A549 (cell line): ENCODE results near the gene CTRB2.

Experiments used
- CEBPB ChIP-seq, 2 experiments: fragments of >200 bp in 1 of 2; sonication (Bioruptor Twin) in 1 of 2; formaldehyde crosslinking in 1 of 2; IDR thresholded peaks; 2 replicates each; pipeline ENCODE4 v1.6.1; 2012 to 2016
- CTCF ChIP-seq: fragments of >200 bp; sonication (Bioruptor Twin); formaldehyde crosslinking; IDR thresholded peaks from 3 replicates; pipeline ENCODE4 v1.5.1; 2016
- ELK1 ChIP-seq: fragments of 150-350 bp; IDR thresholded peaks from 2 replicates; pipeline ENCODE4 v1.6.1; 2014; ENCODE audit warnings: low read depth, mild to moderate bottlenecking, low read length
- HMGXB4 ChIP-seq: fragments of 250-450 bp; sonication (Bioruptor Pico); IDR thresholded peaks from 2 replicates; pipeline ENCODE4 v1.5.0; 2021; ENCODE audit warnings: mild to moderate bottlenecking, moderate library complexity, borderline replicate concordance
- JUNB ChIP-seq: fragments of >200 bp; sonication (Bioruptor Twin); formaldehyde crosslinking; IDR thresholded peaks from 2 replicates; pipeline ENCODE4 v1.6.1; 2016
- KDM1A ChIP-seq: fragments of 200-600 bp; sonication (generic); IDR thresholded peaks from 2 replicates; pipeline ENCODE4 v1.6.1; 2016; ENCODE audit warnings: low read depth, mild to moderate bottlenecking
- MAX ChIP-seq: IDR thresholded peaks from 2 replicates; pipeline ENCODE4 v1.6.1; 2012
- NPAS2 ChIP-seq: fragments of 250-450 bp; sonication (Bioruptor Pico); IDR thresholded peaks from 2 replicates; pipeline ENCODE4 v1.8.0; 2022; ENCODE audit warnings: mild to moderate bottlenecking, moderate library complexity, borderline replicate concordance
- PBX3 ChIP-seq: IDR thresholded peaks from 2 replicates; pipeline ENCODE4 v1.6.1; 2012
- POLR2A ChIP-seq: IDR thresholded peaks from 2 replicates; pipeline ENCODE4 v1.6.1; 2012; ENCODE audit warnings: mild to moderate bottlenecking, low read length
- REST ChIP-seq: fragments of 200-600 bp; sonication (generic); IDR thresholded peaks from 2 replicates; pipeline ENCODE4 v1.6.1; 2016; ENCODE audit warnings: antibody characterized with exemption, mild to moderate bottlenecking, moderate library complexity
- SMC3 ChIP-seq: fragments of >200 bp; sonication (Bioruptor Twin); formaldehyde crosslinking; IDR thresholded peaks from 3 replicates; pipeline ENCODE4 v1.6.1; 2018; ENCODE audit warnings: inconsistent platforms

GRCh38 chr16:75160386-75160785 lies 46.6 kb downstream of the CTRB2 start:
- TF ChIP-seq KDM1A, result no peak
- TF ChIP-seq CTCF, result no peak
- TF ChIP-seq NPAS2 (CRISPR knock-in tag), result no peak
- TF ChIP-seq REST, result no peak
- TF ChIP-seq PBX3, result no peak
- TF ChIP-seq JUNB, result no peak
- no peak for TF ChIP-seq POLR2A
- TF ChIP-seq CEBPB (IDR thresholded peaks at IDR 0.05), result no peak
- TF ChIP-seq ELK1, result no peak
- no peak for TF ChIP-seq HMGXB4 (CRISPR knock-in tag)
- TF ChIP-seq SMC3, result no peak
- no peak for TF ChIP-seq MAX
